Panc1 (cell line): ENCODE measurements around the gene USP37.

ENCODE experiments used
- POLR2AphosphoS5 ChIP-seq: IDR thresholded peaks from 2 replicates; pipeline ENCODE4 v1.6.1; 2012; ENCODE audit warnings: mild to moderate bottlenecking, low read depth, low read length, moderate library complexity
- SIN3A ChIP-seq: IDR thresholded peaks from 2 replicates; pipeline ENCODE4 v1.6.1; 2012; ENCODE audit warnings: low read depth, mild to moderate bottlenecking, low read length, moderate library complexity, borderline replicate concordance; ENCODE audit not compliant: insufficient read depth
- TF ChIP-seq, protein P1 (sequence below): fragments of 450-650 bp; IDR thresholded peaks from 2 replicates; pipeline ENCODE4 v1.5.1; 2017; ENCODE audit warnings: mild to moderate bottlenecking

DNA sequence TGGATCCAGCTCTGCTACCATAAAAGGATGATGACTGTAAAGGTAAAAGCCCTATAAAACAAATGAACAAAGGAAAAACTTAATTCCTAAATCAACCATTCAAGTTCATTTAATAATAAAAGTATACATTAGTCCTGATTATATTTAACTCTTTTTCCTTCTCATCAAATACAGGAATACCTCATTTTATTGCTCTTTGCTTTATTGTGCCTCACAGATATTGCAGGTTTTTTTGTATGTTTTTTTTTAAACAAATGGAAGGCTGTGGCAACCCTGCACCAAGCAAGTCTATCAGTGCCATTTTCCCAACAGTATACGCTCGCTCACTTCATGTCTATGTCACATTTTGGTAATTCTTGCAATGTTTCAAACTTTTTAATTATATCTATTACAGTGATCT is 38.2 kb downstream of the USP37 start:
- TF ChIP-seq, protein P1, sequence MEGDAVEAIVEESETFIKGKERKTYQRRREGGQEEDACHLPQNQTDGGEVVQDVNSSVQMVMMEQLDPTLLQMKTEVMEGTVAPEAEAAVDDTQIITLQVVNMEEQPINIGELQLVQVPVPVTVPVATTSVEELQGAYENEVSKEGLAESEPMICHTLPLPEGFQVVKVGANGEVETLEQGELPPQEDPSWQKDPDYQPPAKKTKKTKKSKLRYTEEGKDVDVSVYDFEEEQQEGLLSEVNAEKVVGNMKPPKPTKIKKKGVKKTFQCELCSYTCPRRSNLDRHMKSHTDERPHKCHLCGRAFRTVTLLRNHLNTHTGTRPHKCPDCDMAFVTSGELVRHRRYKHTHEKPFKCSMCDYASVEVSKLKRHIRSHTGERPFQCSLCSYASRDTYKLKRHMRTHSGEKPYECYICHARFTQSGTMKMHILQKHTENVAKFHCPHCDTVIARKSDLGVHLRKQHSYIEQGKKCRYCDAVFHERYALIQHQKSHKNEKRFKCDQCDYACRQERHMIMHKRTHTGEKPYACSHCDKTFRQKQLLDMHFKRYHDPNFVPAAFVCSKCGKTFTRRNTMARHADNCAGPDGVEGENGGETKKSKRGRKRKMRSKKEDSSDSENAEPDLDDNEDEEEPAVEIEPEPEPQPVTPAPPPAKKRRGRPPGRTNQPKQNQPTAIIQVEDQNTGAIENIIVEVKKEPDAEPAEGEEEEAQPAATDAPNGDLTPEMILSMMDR: no peak
- TF ChIP-seq POLR2AphosphoS5 (no peak), SIN3A (no peak)
